Measurements from ENCODE around the gene LIX1. TPM values are rescaled to one million over a fixed set of nuclear protein-coding genes. Genes with fewer than 3 reads are reported as not detected.

LIX1 gene
- total RNA-seq, 4 donors from 2014 or later = 0.13 to 0.48 TPM; not detected in 2

- no peak overlapping the region for H3K4me3 ChIP-seq
These were observed 17.2 kb downstream of the LIX1 start for GRCh38 chr5:97125125-97125683.

GRCh38 chr5:97124335-97124734 is 18.1 kb downstream of the LIX1 start:
- no peak for TF ChIP-seq POLR2AphosphoS5 (IDR thresholded peaks at IDR 0.05)
- TF ChIP-seq EP300 (IDR thresholded peaks at IDR 0.05) = no peak
- TF ChIP-seq CTCF (IDR thresholded peaks at IDR 0.05) = no peak
- TF ChIP-seq POLR2A (IDR thresholded peaks at IDR 0.05) = no peak
- Histone ChIP-seq H3K36me3 (no peaks in the 10 kb centered on the region), H3K4me1 (no peaks in the 10 kb centered on the region), H3K4me3 (no peak overlapping the region), H3K9me3 (no peaks in the 10 kb centered on the region), H3K27me3 (peaks cover 12% of the 10 kb centered on the region), H3K27ac (no peak overlapping the region)
- 68% methylated on average over 2 of the region's 2 CpGs for WGBS
- DNase-seq (ENCODE audit: low spot score in 2 of 2) = no peak

More at GRCh38 chr5:97125125-97125683, 17.2 kb downstream of the LIX1 start:
- Histone ChIP-seq H3K9me3 (no peaks in the 10 kb centered on the region), H3K27me3 (peaks cover 12% of the 10 kb centered on the region), H3K27ac (no peak overlapping the region), H3K36me3 (no peaks in the 10 kb centered on the region), H3K4me1 (no peaks in the 10 kb centered on the region)
- 81% methylated on average over 3 of the region's 3 CpGs for WGBS
- TF ChIP-seq POLR2AphosphoS5 (IDR thresholded peaks at IDR 0.05) (no peak), EP300 (IDR thresholded peaks at IDR 0.05) (no peak), POLR2A (IDR thresholded peaks at IDR 0.05) (no peak), CTCF (IDR thresholded peaks at IDR 0.05) (no peak)
- DNase-seq (ENCODE audit: low spot score in 2 of 2) = no peak

- no peaks in the 10 kb centered on the region for H3K36me3 ChIP-seq
- H3K4me3 ChIP-seq = no peak overlapping the region
- H3K4me1 ChIP-seq = no peaks in the 10 kb centered on the region
- no peak for DNase-seq (ENCODE audit: low spot score in 2 of 2)
- no peak for TF ChIP-seq CTCF (IDR thresholded peaks at IDR 0.05)
- H3K27ac ChIP-seq = no peak overlapping the region
- peaks cover 12% of the 10 kb centered on the region for H3K27me3 ChIP-seq
- 93% methylated on average over 5 of the region's 5 CpGs for WGBS
- H3K9me3 ChIP-seq = no peaks in the 10 kb centered on the region
These were observed 20.6 kb downstream of the LIX1 start for GRCh38 chr5:97121848-97122247.

GRCh38 chr5:97120195-97120594 is 22.2 kb downstream of the LIX1 start:
- no peak overlapping the region for H3K4me3 ChIP-seq
- peaks cover 12% of the 10 kb centered on the region for H3K27me3 ChIP-seq
- no peak overlapping the region for H3K27ac ChIP-seq
- no peaks in the 10 kb centered on the region for H3K36me3 ChIP-seq
- no peak for DNase-seq (ENCODE audit: low spot score in 2 of 2)
- no peaks in the 10 kb centered on the region for H3K4me1 ChIP-seq
- H3K9me3 ChIP-seq = no peaks in the 10 kb centered on the region
- TF ChIP-seq POLR2AphosphoS5 (IDR thresholded peaks at IDR 0.05) (no peak), POLR2A (IDR thresholded peaks at IDR 0.05) (no peak), EP300 (IDR thresholded peaks at IDR 0.05) (no peak), CTCF (IDR thresholded peaks at IDR 0.05) (no peak)
- 64% methylated on average over 2 of the region's 2 CpGs for WGBS

- DNase-seq (ENCODE audit: low spot score in 2 of 2) = no peak
- Histone ChIP-seq H3K4me1 (no peaks in the 10 kb centered on the region), H3K27ac (no peak overlapping the region), H3K4me3 (no peak overlapping the region), H3K36me3 (no peaks in the 10 kb centered on the region), H3K9me3 (no peaks in the 10 kb centered on the region), H3K27me3 (peaks cover 12% of the 10 kb centered on the region)
- 67% methylated on average over 2 of the region's 2 CpGs for WGBS
- TF ChIP-seq POLR2A (IDR thresholded peaks at IDR 0.05) = no peak
- TF ChIP-seq CTCF (IDR thresholded peaks at IDR 0.05) = no peak
- TF ChIP-seq POLR2AphosphoS5 (IDR thresholded peaks at IDR 0.05) = no peak
- no peak for TF ChIP-seq EP300 (IDR thresholded peaks at IDR 0.05)
These were observed 23.4 kb downstream of the LIX1 start for GRCh38 chr5:97119007-97119390.
